NCI-H2171 treated with DMSO at 0.1 percent for 48 hours (cell line): Measurements from ENCODE around the gene CCSAP.
"Not testable (repeated sequence)": the region's sequence is repeated elsewhere in the genome, so short reads cannot be mapped to it uniquely, and the experiment has no call there.

Experiments
- DNase-seq: peaks from one replicate; lab custom pipeline; 2025; lab: John Stamatoyannopoulos, UW

CCSAP gene

GRCh38 chr1:229364207-229365065 lies 21.6 kb upstream of the CCSAP start:
- no peak for DNase-seq

- no peak for DNase-seq
Observed at GRCh38 chr1:229363723-229364122, 20.9 kb upstream of the CCSAP start.

GRCh38 chr1:229360420-229360819 lies 17.6 kb upstream of the CCSAP start:
- no peak for DNase-seq

GRCh38 chr1:229355661-229356060 lies 12.8 kb upstream of the CCSAP start:
- DNase-seq = no peak

- DNase-seq = no peak
Observed at GRCh38 chr1:229354226-229354625, 11.4 kb upstream of the CCSAP start.

- DNase-seq = no peak
Observed at GRCh38 chr1:229352975-229353374, 10.1 kb upstream of the CCSAP start.

- DNase-seq = no peak
Observed at GRCh38 chr1:229349463-229350385, 6.9 kb upstream of the CCSAP start.

GRCh38 chr1:229347528-229347927 lies 4.7 kb upstream of the CCSAP start:
- DNase-seq = no peak

- DNase-seq = no peak
Observed at GRCh38 chr1:229344937-229345684, 2.3 kb upstream of the CCSAP start.

- DNase-seq = no peak
Observed at GRCh38 chr1:229344139-229344538, 1.3 kb upstream of the CCSAP start.

- DNase-seq = peak; percentile 81
Observed at GRCh38 chr1:229341774-229342655, 832 bp downstream of the CCSAP start.

- peak; percentile 61 for DNase-seq
Observed at GRCh38 chr1:229340496-229340895, 2.4 kb downstream of the CCSAP start.

- DNase-seq = no peak
Observed at GRCh38 chr1:229339520-229339919, 3.3 kb downstream of the CCSAP start.

GRCh38 chr1:229339086-229339485 lies 3.8 kb downstream of the CCSAP start:
- no peak for DNase-seq

- DNase-seq = peak; percentile 94
Observed at GRCh38 chr1:229336345-229336744, 6.5 kb downstream of the CCSAP start.

- DNase-seq = no peak
Observed at GRCh38 chr1:229334716-229335115, 8.1 kb downstream of the CCSAP start.

GRCh38 chr1:229334269-229334668 lies 8.6 kb downstream of the CCSAP start:
- DNase-seq = no peak

- no peak for DNase-seq
Observed at GRCh38 chr1:229328598-229329362, 14.1 kb downstream of the CCSAP start.

GRCh38 chr1:229327765-229328164 lies 15.1 kb downstream of the CCSAP start:
- not testable (repeated sequence) for DNase-seq

- no peak for DNase-seq
Observed at GRCh38 chr1:229326601-229327000, 16.2 kb downstream of the CCSAP start.
